Measurements from ENCODE around the gene PDIA6.
"Not testable (repeated sequence)": the region's sequence is repeated elsewhere in the genome, so short reads cannot be mapped to it uniquely, and the experiment has no call there.

DNA sequence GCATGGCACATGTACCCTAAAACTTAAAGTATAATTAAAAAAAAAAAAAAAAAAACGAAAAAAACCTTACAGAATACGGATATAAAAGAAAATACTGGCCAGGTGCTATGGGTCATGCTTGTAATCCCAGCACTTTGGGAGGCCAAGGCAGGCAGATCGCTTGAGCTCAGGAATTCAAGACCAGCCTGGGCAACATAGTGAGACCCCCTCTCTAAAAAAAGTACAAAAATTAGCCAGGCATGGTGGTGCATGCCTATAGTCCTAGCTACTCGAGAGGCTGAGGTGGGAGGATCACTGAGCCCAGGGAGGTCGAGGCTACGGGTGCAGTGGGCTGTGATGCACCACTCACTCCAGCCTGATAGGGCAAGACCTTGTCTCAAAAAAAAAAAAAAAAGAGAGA is 6.6 kb downstream of the PDIA6 start:
- TF ChIP-seq, protein P1, sequence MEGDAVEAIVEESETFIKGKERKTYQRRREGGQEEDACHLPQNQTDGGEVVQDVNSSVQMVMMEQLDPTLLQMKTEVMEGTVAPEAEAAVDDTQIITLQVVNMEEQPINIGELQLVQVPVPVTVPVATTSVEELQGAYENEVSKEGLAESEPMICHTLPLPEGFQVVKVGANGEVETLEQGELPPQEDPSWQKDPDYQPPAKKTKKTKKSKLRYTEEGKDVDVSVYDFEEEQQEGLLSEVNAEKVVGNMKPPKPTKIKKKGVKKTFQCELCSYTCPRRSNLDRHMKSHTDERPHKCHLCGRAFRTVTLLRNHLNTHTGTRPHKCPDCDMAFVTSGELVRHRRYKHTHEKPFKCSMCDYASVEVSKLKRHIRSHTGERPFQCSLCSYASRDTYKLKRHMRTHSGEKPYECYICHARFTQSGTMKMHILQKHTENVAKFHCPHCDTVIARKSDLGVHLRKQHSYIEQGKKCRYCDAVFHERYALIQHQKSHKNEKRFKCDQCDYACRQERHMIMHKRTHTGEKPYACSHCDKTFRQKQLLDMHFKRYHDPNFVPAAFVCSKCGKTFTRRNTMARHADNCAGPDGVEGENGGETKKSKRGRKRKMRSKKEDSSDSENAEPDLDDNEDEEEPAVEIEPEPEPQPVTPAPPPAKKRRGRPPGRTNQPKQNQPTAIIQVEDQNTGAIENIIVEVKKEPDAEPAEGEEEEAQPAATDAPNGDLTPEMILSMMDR (IDR thresholded peaks at IDR 0.05; ENCODE audit: extremely low read depth in 1 of 2, insufficient read depth in 1 of 2, low read depth in 1 of 2, low read length in 2 of 2) = not testable (repeated sequence)
- not testable (repeated sequence) for TF ChIP-seq MYC (IDR thresholded peaks at IDR 0.05; ENCODE audit: low read depth, low read length); POLR2A (IDR thresholded peaks at IDR 0.05; ENCODE audit: low read depth, low read length); POLR2AphosphoS5 (IDR thresholded peaks at IDR 0.05; ENCODE audit: insufficient read depth, low read depth, low read length)

Measured in endothelial cell of umbilical vein (primary cell).